CD4-positive, alpha-beta T cell treated with Interleukin-4 for 4 hours (primary cell): ENCODE measurements around the gene FOLR1.
A peak's percentile ranks its signal among the peaks of the same experiment; 100 is the strongest.
"Not testable (repeated sequence)": the region's sequence is repeated elsewhere in the genome, so short reads cannot be mapped to it uniquely, and the experiment has no call there.

Experiments
- DNase-seq: peaks from one replicate; pipeline ENCODE4 v3.0.0-alpha.2; 2020

Gene FOLR1

GRCh38 chr11:72188267-72188666 is 3.7 kb upstream of the FOLR1 start:
- DNase-seq: no peak

- DNase-seq: no peak
Measured at GRCh38 chr11:72189455-72190250, 2.3 kb upstream of the FOLR1 start.

- no peak for DNase-seq
Measured at GRCh38 chr11:72190631-72191071, 1.3 kb upstream of the FOLR1 start.

GRCh38 chr11:72195518-72196270 is 3.8 kb downstream of the FOLR1 start:
- DNase-seq: no peak

GRCh38 chr11:72201445-72201844 is 9.5 kb downstream of the FOLR1 start:
- DNase-seq: not testable (repeated sequence)

GRCh38 chr11:72202571-72202970 is 10.6 kb downstream of the FOLR1 start:
- no peak for DNase-seq

GRCh38 chr11:72203163-72203562 is 11.2 kb downstream of the FOLR1 start:
- DNase-seq: no peak

- no peak for DNase-seq
Measured at GRCh38 chr11:72204886-72205285, 12.9 kb downstream of the FOLR1 start.

- not testable (repeated sequence) for DNase-seq
Measured at GRCh38 chr11:72206794-72207193, 14.9 kb downstream of the FOLR1 start.

GRCh38 chr11:72208281-72208680 is 16.3 kb downstream of the FOLR1 start:
- DNase-seq: no peak

- no peak for DNase-seq
Measured at GRCh38 chr11:72209101-72209500, 17.2 kb downstream of the FOLR1 start.

GRCh38 chr11:72216638-72217037 is 24.7 kb downstream of the FOLR1 start, which contains the start of gene FOLR2:
FOLR2 (plus strand) TSS chr11:72216794; CDS start chr11:72218585, 1,791 bp downstream.
- no peak for DNase-seq

GRCh38 chr11:72217841-72218240 is 25.9 kb downstream of the FOLR1 start:
- DNase-seq: no peak

GRCh38 chr11:72218251-72218745 is 26.4 kb downstream of the FOLR1 start:
- DNase-seq: no peak

- DNase-seq: no peak
Measured at GRCh38 chr11:72220696-72221363, 28.9 kb downstream of the FOLR1 start.

- no peak for DNase-seq
Measured at GRCh38 chr11:72221386-72222075, 29.6 kb downstream of the FOLR1 start.

GRCh38 chr11:72222106-72222891 is 30.4 kb downstream of the FOLR1 start:
- no peak for DNase-seq

- peak; percentile 94 for DNase-seq
Measured at GRCh38 chr11:72222907-72223614, 31.1 kb downstream of the FOLR1 start.

- peak; percentile 36 for DNase-seq
Measured at GRCh38 chr11:72223615-72224563, 31.9 kb downstream of the FOLR1 start.
